HG03095 (cell line): ENCODE results near the gene POLE.
"Not testable (repeated sequence)": the region's sequence is repeated elsewhere in the genome, so short reads cannot be mapped to it uniquely, and the experiment has no call there.

Experiments
- ATAC-seq: cut with Tn5 transposase; IDR thresholded peaks from one replicate; pipeline ENCODE4 v1.9.1; 2021; ENCODE audit warnings: moderate library complexity; ENCODE audit not compliant: unreplicated experiment

Gene POLE

DNA sequence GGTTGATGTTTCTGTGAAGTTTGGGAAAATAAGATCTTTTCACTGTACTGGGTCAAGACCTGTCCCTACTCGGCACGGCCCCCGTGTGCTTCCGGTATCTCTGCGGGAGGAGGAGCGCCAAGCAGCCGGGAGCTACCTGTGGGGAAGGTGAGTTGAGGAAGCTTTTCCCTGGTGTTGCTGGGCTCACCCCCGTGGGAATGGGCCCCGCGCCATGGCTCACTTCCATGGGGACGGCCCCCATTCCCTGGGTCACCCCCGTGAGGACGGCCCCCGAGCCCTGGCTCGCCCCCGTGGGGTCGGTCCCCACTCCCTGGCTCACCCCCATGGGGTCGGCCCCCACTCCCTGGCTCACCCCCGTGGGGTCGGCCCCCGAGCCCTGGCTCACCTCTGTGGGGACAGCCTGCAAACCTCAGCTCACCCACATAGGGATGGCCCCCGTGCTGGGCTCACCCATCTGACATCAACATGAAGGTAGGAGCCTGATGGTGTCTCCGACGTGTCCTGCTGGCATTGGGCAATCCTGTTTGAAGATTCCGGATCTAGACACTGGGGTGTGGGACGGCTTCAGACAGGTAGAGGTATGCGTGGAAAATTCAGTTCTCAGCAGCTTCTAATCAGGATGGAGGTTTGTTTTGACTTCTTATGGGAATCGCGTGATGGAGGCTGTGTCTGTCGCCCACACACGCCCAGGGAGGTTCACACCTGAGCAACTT lies 85.8 kb downstream of the POLE start:
- no peak for ATAC-seq

DNA sequence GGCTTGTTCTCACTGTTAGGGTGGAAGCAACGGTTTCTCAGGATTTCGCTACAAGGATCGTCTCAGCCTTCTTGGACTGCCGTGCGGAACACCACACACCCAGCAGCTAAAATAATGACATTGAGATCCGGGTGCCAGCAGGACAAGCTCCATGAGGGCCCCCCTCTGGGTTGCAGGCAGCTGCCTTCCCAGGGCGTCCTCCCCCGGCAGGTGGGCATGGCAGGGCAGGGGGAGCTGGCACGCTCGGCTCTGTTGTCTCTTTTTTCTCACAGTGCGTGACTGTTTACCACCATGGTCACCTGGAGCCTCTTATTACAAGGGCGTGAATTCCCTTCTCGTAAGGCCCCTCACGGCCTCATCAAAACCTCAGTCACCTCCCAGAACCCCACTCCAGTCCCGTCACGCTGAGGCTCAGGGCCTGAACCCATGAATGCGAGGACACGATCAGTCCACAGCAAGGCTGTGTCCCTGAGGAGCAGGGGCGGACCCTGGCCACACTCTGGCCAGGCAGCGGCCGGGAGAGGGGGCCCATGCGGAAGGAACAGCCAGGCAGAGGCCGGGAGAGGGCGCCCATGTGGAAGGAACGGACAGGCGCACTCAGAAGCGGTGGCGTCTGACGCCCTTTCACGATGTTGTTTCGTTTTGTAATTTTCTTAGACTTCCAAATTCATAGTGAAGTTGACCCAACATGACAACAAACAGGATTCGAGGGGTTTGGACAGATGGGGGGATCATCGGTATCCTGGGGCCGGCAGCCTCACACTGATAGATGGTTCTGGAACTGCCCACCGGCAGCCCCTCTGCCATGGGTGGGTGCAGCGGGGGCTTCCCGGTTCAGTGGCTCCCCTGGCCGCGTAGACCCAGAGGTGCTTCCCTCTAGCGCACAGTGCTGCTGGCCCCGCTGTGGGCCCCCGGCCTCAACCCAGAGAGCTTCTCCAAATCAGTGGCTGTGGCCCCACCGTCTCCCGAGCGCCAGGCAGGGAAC lies 86.8 kb downstream of the POLE start:
- ATAC-seq: no peak

DNA sequence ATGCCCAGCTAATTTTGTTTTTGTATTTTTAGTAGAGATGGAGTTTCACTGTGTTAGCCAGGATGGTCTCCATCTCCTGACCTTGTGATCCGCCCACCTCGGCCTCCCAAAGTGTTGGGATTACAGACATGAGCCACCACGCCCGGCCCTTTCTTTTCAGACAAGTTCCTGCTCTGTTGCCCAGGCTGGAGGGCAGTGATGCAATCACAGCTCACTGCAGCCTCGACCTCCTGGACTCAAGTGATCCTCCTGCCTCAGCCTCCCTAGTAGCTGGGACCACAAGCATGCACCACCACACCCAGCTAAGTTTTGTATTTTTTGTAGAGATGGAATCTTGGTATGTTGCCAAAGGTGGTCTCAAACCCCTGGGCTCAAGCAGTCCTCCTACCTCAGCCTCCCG lies 87.6 kb downstream of the POLE start:
- ATAC-seq: not testable (repeated sequence)

- no peak for ATAC-seq
These were observed 89.5 kb downstream of the POLE start for GRCh38 chr12:132597333-132598316.

DNA sequence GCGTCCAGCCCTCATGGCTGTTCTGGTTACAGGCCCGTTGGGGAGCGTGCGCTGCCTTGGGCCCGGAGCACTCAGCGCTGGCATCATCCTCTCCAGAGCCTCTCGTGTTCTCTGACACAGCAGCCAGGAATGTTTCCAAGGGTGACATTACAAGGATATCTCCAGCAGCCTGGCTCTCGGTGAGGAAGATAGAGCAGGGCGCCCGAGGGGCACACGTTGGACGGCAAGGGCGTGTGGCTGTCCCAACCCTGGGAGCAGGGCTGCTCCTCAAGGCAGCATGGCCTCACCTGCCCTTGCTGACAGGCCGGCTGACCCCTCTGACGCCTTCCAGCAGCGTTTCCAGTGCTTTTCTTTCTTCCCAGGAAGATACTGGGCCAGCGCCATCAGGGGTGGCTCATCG lies 91.1 kb downstream of the POLE start:
- ATAC-seq: no peak

GRCh38 chr12:132595183-132595582 lies 92.0 kb downstream of the POLE start:
- ATAC-seq: no peak

GRCh38 chr12:132593938-132594358 lies 93.2 kb downstream of the POLE start:
- peak; percentile 62 for ATAC-seq

DNA sequence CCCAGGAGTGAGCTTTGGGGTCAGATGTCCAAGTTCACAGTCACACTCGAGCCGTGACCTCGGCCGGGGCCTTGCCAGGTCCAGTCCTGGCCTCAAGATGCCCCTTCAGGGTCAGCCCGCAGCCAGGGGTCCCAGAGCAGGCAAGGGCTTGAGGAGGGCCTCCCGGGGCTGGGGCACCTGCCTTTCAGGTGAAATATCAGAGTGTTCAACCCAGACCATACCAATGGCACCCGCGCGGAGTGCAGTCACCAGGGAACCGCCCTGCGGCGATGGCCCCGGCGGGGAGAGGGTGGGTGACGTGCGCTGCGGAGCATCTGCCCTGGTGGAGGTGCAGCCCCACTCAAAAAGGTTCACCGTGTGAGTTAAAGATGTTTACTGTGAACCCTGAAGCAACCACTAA lies 93.6 kb downstream of the POLE start:
- ATAC-seq: no peak

- ATAC-seq: no peak
These were observed 94.1 kb downstream of the POLE start for GRCh38 chr12:132593071-132593470.

DNA sequence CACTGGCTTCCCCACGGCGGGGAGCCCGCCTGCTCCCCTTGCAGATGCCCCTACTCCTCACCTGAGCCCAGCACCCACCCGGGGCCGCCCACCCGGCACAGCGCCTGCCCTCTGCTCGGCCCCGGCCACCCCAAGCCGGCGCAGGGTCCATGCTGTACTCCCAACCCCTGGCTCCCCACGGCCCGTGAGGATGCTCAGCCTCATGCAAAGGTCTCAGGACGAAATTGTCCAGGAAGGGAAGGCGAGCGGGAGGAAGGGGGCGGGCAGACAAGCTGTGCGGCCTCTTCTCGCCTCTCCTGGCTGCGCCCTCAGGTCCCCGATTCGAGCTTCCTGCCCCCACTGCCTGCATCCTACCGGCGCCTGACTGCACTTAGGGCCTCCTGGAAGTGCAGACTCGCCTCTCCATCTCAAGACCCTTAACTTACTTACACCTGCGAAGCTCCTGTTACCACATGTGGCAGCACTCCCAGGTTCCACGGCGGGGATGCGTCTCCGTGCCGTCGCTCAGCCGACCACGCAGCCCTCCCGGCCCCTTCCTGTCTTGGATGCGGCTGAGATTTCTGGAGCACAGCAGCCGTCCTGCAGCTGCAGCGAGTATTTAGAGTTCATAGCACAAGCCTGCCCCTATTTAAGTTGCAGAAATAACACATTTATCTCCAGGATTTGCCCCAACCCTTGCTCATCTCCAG lies 94.7 kb downstream of the POLE start:
- no peak for ATAC-seq

DNA sequence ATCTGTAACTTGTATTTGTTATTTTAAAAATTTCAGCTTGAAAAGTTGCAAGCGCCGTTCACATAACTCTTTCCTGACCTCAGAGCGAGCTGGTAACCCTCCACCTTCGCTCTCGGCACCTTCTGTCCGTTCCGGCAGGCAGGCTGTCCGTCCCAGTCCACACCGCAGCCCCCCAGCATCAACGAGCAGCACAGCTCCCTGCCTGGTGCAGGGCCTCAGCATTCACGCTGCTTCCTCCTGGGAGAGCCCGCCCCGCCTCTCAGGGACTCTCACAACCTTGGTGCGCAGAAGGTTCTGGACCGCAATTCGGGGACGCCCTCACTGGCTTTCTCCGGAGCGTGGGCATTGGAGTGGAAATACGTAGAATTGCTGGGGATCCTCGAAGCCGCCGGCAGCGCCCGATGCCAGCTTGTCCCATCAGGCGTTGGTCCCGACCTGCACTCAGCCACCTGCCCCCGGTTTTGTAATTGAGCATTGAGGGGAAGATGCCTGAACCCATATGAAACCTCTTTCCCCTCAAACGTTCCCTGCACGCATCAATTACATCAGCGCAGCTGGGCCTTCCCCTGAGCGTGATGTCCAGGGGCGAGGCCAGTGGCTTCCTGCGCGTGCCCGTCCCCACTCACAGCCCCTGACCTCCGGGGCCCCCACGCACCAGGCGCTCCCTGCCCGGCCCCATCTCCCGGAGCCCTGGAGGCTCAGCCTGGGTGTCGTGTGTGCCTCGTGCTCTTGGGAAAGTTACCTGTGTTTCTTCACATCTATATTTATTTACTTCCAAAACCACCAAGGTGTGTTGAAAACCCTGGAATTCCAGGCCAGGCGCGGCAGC lies 95.8 kb downstream of the POLE start:
- no peak for ATAC-seq

DNA sequence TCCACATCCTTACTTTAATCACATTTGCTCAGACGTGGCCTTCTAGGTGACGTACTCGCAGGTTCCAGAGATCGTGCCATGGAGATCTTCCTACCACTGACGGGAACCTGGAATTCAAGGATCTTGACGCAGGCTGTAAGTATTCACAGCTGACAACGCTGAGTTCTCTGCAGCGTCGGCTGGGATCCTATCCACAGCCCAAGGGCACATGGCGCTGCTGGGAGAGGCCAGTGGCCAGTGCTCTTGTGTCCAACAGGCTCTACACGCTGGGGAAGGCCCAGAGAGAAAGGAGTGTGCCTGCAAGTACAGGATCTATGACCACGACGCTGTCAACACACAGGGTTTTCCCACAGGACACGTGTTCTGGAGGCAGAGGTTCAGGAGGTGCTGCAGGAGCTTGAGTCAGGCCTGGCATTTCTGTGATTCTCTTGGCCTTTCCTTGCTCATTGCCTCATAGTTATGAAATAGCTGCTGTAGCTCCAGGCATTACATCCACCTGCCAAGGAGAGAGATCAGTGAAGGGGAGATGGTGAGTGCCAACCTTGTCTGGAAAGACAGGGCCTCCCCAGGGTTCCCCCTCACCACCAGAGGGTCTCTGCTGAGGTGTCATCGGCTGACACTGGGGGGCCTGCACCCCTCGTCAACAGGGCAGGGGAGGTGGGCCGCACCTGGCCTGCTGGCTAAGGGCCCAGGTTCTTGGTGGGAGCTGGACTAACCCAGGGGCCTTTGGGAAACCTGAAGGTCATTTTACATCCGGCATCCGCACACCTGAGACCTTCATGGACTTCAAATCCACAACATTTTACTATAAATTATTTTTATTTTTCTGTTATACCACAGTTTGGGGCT lies 98.1 kb downstream of the POLE start:
- ATAC-seq: no peak

GRCh38 chr12:132588319-132588718 lies 98.8 kb downstream of the POLE start:
- no peak for ATAC-seq

GRCh38 chr12:132587781-132588180 lies 99.4 kb downstream of the POLE start:
- no peak for ATAC-seq

DNA sequence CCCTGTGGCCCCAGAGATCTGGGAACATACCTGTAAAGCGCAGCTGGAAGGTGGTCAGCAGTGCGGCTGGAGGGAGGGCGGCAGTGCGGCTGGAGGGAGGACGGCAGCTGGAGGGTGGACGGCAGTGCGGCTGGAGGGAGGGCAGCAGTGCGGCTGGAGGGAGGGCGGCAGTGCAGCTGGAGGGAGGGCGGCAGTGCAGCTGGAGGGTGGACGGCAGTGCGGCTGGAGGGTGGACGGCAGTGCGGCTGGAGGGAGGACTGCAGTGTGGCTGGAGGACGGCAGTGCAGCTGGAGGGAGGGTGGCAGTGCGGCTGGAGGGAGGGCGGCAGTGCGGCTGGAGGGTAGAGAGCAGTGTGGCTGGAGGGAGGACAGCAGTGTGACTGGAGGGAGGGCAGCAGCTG lies 100.2 kb downstream of the POLE start:
- no peak for ATAC-seq

DNA sequence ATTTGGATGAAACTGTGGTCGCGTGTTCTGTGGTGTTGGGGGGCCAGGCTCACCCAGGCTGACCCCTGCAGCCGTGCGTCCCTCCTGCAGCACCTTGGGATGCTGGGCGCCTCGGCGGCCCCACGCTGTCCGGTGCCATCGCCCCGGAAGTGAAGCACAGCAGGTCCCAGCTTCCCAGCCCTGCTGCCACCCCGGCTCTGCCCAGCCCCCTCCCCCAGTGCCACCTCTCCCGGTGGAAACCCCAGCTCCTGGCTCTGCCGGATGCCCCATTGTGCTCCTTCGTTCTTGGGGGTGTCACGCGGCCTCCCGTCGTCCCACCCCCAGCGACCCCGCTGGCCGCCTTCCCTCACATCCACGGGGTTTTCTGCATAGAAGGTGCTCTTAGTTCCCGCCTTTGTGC lies 102.0 kb downstream of the POLE start:
- no peak for ATAC-seq

GRCh38 chr12:132584429-132584828 lies 102.7 kb downstream of the POLE start:
- no peak for ATAC-seq

DNA sequence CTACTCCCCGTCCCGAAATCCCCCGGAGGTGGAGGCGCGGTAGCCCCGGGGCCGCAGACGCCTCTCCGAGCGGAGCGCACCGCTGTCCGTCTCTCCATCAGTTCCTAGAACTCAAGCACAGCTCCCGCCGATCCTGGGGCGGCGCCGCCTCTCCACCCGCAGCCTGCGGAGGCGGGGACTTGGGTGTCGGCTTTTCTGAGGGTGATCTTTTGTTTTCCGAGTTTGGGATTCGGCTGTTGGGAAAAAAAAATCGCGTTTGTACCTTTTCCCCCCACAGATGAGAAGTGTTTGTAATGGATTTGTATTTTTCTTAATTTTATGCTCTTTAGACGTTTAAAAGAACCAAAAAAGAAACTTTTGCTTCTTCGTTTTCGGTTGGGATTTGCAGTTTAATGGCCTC lies 103.4 kb downstream of the POLE start:
- ATAC-seq: no peak

- no peak for ATAC-seq
These were observed 103.8 kb downstream of the POLE start for GRCh38 chr12:132583411-132583710.
